GM23338 (cell line): ENCODE data around the gene CTNNA3. TPM values are rescaled to one million over a fixed set of nuclear protein-coding genes. Genes with fewer than 3 reads are reported as not detected.

Source experiments
- ATAC-seq: fragments of 200-7000 bp; cut with Tn5 transposase; 3 replicates; pipeline ENCODE4 v1.9.1; 2020
- DNase-seq: peaks from one replicate; pipeline ENCODE4 v3.0.0-alpha.2; 2015; ENCODE audit warnings: low spot score
- H2AFZ ChIP-seq: fragments of 200-600 bp; sonication (generic); 2 replicates; pipeline ENCODE4 v1.8.0; 2016; ENCODE audit warnings: antibody characterized with exemption, mild to moderate bottlenecking, moderate library complexity
- H3F3A ChIP-seq: fragments of 200-600 bp; sonication (generic); replicated peaks from 2 replicates; pipeline ENCODE4 v1.8.0; 2017; ENCODE audit warnings: antibody characterized with exemption, mixed run types, low read depth
- H3K27ac ChIP-seq: fragments of 200-600 bp; sonication (generic); 2 replicates; pipeline ENCODE4 v1.6.1; 2016; ENCODE audit warnings: low read depth
- H3K27me3 ChIP-seq: fragments of 200-600 bp; sonication (generic); 2 replicates; pipeline ENCODE4 v1.8.0; 2016; ENCODE audit warnings: mild to moderate bottlenecking, mixed run types, moderate library complexity; ENCODE audit not compliant: insufficient read depth
- H3K36me3 ChIP-seq: fragments of 200-600 bp; sonication (generic); 2 replicates; pipeline ENCODE4 v1.8.0; 2016; ENCODE audit warnings: mild to moderate bottlenecking; ENCODE audit not compliant: insufficient read depth
- H3K4me1 ChIP-seq: fragments of 200-600 bp; sonication (generic); 2 replicates; pipeline ENCODE4 v1.8.0; 2016; ENCODE audit warnings: mild to moderate bottlenecking, moderate library complexity; ENCODE audit not compliant: insufficient read depth
- H3K4me2 ChIP-seq: fragments of 200-600 bp; sonication (generic); 2 replicates; pipeline ENCODE4 v1.7.1; 2017; ENCODE audit warnings: mixed run types
- H3K4me3 ChIP-seq: fragments of 200-600 bp; sonication (generic); 2 replicates; pipeline ENCODE4 v1.6.1; 2016; ENCODE audit warnings: mixed run types
- H3K79me2 ChIP-seq: fragments of 200-600 bp; sonication (generic); replicated peaks from 2 replicates; pipeline ENCODE4 v1.8.0; 2017; ENCODE audit warnings: mild to moderate bottlenecking; ENCODE audit not compliant: insufficient read depth
- H3K9me2 ChIP-seq: fragments of 200-600 bp; sonication (generic); 2 replicates; pipeline ENCODE4 v1.8.0; 2017; ENCODE audit not compliant: insufficient read depth
- H4K20me1 ChIP-seq: fragments of 200-600 bp; sonication (generic); replicated peaks from 2 replicates; pipeline ENCODE4 v1.8.0; 2017; ENCODE audit warnings: mild to moderate bottlenecking; ENCODE audit not compliant: insufficient read depth
- H3K27ac Mint-ChIP-seq: 2 replicates; pipeline ENCODE4 v1.8.0; 2020; ENCODE audit warnings: inconsistent platforms, mild to moderate bottlenecking, moderate library complexity, mixed read lengths
- H3K27me3 Mint-ChIP-seq: 3 replicates; pipeline ENCODE4 v1.8.0; 2022; ENCODE audit warnings: low read depth, mild to moderate bottlenecking, moderate library complexity, mixed read lengths, inconsistent platforms; ENCODE audit not compliant: insufficient read depth, poor library complexity
- H3K36me3 Mint-ChIP-seq: 3 replicates; pipeline ENCODE4 v1.8.0; 2021; ENCODE audit warnings: low read depth, mild to moderate bottlenecking, inconsistent platforms, moderate library complexity, mixed read lengths
- H3K4me1 Mint-ChIP-seq: 3 replicates; pipeline ENCODE4 v1.8.0; 2020; ENCODE audit warnings: mild to moderate bottlenecking, inconsistent platforms, mixed read lengths
- H3K4me3 Mint-ChIP-seq: 3 replicates; pipeline ENCODE4 v1.8.0; 2021; ENCODE audit warnings: moderate library complexity, mild to moderate bottlenecking, inconsistent platforms, mixed read lengths
- H3K9me3 Mint-ChIP-seq: 3 replicates; pipeline ENCODE4 v1.8.0; 2020; ENCODE audit warnings: moderate library complexity, mild to moderate bottlenecking, inconsistent platforms, mixed read lengths
- EZH2 ChIP-seq: fragments of 200-600 bp; sonication (generic); IDR thresholded peaks from one replicate; pipeline ENCODE4 v1.8.0; 2017; ENCODE audit warnings: antibody characterized with exemption, mild to moderate bottlenecking, low read depth; ENCODE audit not compliant: unreplicated experiment
- EZH2phosphoT487 ChIP-seq: fragments of 200-600 bp; sonication (generic); IDR thresholded peaks from one replicate; pipeline ENCODE4 v1.8.1; 2018; ENCODE audit warnings: antibody characterized with exemption; ENCODE audit not compliant: unreplicated experiment
- JUNB ChIP-seq: IDR thresholded peaks from one replicate; pipeline ENCODE4 v1.6.1; 2016; ENCODE audit warnings: antibody characterized with exemption; ENCODE audit not compliant: unreplicated experiment
- POLR2AphosphoS5 ChIP-seq: IDR thresholded peaks from 2 replicates; pipeline ENCODE4 v1.6.1; 2016; ENCODE audit warnings: antibody characterized with exemption, low read depth
- STAT1 ChIP-seq: IDR thresholded peaks from one replicate; pipeline ENCODE4 v1.6.1; 2016; ENCODE audit warnings: antibody characterized with exemption; ENCODE audit not compliant: unreplicated experiment
- polyA plus RNA-seq: library from polyadenylated mRNA; unstranded; fragments of >200 nt; fragmentation: Nextera tagmentation; extraction: Ambion mirVana; gene quantifications from 2 replicates; pipeline ENCODE4 v1.2.1, GENCODE V29; 2016
- total RNA-seq: library from RNA; depleted of rRNA; stranded (reverse); fragments of >200 nt; shearing (Covaris generic); gene quantifications from 2 replicates; pipeline ENCODE4 v1.2.3, GENCODE V29; 2014
- TF ChIP-seq, protein P1 (sequence below): IDR thresholded peaks from 2 replicates; pipeline ENCODE4 v1.6.1; 2016; ENCODE audit warnings: antibody characterized with exemption
- TF ChIP-seq, protein P2 (sequence below), 2 experiments: fragments of 200-600 bp in 1 of 2; sonication (generic) in 1 of 2; conservative IDR thresholded peaks; 2 replicates each; pipeline versions ENCODE4 v1.5.1 to v1.6.1; 2016 to 2017; ENCODE audit warnings: antibody characterized with exemption in 2 of 2, low read depth in 2 of 2, mild to moderate bottlenecking in 2 of 2, moderate library complexity in 1 of 2
- TF ChIP-seq, protein P3 (sequence below): fragments of 250-450 bp; sonication (Bioruptor Pico); IDR thresholded peaks from 2 replicates; pipeline ENCODE4 v1.5.0; 2020; ENCODE audit warnings: mild to moderate bottlenecking, moderate library complexity

The CTNNA3 gene
- total and polyA plus RNA-seq, 2 experiments from 2014 or later: 0.71 to 3.3 TPM

DNA sequence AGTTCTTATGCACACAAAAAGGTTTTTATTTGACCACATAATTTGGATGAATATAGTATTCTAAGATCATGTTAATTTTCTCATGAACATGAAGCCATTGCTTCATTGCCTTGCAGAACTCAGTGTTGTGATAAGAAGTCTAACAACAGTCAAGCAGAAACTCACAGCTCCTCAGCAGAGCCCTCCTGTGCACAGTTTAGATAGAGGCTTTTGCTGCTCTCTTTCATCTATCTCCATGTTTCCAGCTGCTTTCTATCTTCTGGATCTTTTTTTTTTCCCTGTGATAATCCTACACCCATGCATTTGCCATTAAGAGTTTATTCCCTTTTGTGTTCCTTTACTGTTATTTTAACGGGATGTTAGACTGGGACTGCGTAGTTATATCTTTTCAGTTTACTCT lies 1327.8 kb downstream of the CTNNA3 start:
- TF ChIP-seq, protein P1, sequence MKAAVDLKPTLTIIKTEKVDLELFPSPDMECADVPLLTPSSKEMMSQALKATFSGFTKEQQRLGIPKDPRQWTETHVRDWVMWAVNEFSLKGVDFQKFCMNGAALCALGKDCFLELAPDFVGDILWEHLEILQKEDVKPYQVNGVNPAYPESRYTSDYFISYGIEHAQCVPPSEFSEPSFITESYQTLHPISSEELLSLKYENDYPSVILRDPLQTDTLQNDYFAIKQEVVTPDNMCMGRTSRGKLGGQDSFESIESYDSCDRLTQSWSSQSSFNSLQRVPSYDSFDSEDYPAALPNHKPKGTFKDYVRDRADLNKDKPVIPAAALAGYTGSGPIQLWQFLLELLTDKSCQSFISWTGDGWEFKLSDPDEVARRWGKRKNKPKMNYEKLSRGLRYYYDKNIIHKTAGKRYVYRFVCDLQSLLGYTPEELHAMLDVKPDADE: no peak
- Histone ChIP-seq H3K4me2 (no peak overlapping the region), H2AFZ (no peak overlapping the region), H3K4me1 (no peaks in the 10 kb centered on the region), H3K36me3 (no peaks in the 10 kb centered on the region), H3K27ac (no peak overlapping the region), H3K27me3 (no peaks in the 10 kb centered on the region), H3F3A (no peaks in the 10 kb centered on the region), H3K79me2 (no peaks in the 10 kb centered on the region), H3K4me3 (no peak overlapping the region), H4K20me1 (no peaks in the 10 kb centered on the region), H3K9me2 (no peaks in the 10 kb centered on the region)
- no peaks in the 10 kb centered on the region for H3K9me3 Mint-ChIP-seq
- H3K27ac Mint-ChIP-seq: no peak overlapping the region
- H3K4me3 Mint-ChIP-seq: no peak overlapping the region
- no peaks in the 10 kb centered on the region for H3K27me3 Mint-ChIP-seq
- ATAC-seq: no peak
- no peak for DNase-seq
- peaks cover 4% of the 10 kb centered on the region; the same call in 1 of the 3 replicates for H3K4me1 Mint-ChIP-seq
- no peaks in the 10 kb centered on the region for H3K36me3 Mint-ChIP-seq

DNA sequence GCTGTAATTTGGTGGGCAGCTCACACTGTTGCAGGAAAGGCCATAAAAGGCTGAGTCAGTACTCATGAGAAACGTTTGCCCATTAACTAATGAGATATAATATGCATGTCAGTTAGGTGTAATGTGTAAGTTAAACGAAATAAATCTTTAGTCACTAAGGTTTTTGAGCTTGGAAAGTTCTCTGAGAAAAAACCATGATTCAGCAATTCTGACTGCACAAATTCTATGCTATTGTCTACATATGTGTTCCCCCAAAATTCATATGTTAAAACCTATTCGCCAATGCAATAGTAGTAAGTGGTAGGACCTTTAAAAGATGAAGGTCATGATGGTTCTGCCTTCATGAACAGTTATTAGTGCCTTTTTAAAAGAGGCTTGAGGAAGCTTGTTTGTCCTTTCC lies 1329.8 kb downstream of the CTNNA3 start:
- Histone ChIP-seq H3K9me2 (no peaks in the 10 kb centered on the region), H3K4me2 (no peak overlapping the region), H3K79me2 (no peaks in the 10 kb centered on the region), H3K4me3 (no peak overlapping the region), H3F3A (no peaks in the 10 kb centered on the region), H3K4me1 (no peaks in the 10 kb centered on the region), H2AFZ (no peak overlapping the region; the same call in 1 of the 2 replicates), H3K36me3 (no peaks in the 10 kb centered on the region), H3K27me3 (no peaks in the 10 kb centered on the region), H4K20me1 (no peaks in the 10 kb centered on the region), H3K27ac (no peak overlapping the region)
- no peak for DNase-seq
- Mint-ChIP-seq H3K36me3 (no peaks in the 10 kb centered on the region), H3K27me3 (peaks cover 4% of the 10 kb centered on the region), H3K4me1 (no peaks in the 10 kb centered on the region), H3K9me3 (no peaks in the 10 kb centered on the region), H3K27ac (peak overlapping the region; percentile 21), H3K4me3 (no peak overlapping the region)
- no peak for ATAC-seq
- TF ChIP-seq EZH2: no peak
- TF ChIP-seq EZH2phosphoT487: no peak
- no peak for TF ChIP-seq POLR2AphosphoS5
- TF ChIP-seq, protein P2, sequence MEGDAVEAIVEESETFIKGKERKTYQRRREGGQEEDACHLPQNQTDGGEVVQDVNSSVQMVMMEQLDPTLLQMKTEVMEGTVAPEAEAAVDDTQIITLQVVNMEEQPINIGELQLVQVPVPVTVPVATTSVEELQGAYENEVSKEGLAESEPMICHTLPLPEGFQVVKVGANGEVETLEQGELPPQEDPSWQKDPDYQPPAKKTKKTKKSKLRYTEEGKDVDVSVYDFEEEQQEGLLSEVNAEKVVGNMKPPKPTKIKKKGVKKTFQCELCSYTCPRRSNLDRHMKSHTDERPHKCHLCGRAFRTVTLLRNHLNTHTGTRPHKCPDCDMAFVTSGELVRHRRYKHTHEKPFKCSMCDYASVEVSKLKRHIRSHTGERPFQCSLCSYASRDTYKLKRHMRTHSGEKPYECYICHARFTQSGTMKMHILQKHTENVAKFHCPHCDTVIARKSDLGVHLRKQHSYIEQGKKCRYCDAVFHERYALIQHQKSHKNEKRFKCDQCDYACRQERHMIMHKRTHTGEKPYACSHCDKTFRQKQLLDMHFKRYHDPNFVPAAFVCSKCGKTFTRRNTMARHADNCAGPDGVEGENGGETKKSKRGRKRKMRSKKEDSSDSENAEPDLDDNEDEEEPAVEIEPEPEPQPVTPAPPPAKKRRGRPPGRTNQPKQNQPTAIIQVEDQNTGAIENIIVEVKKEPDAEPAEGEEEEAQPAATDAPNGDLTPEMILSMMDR (conservative IDR thresholded peaks at IDR 0.05; ENCODE audit: low read depth in 2 of 2): no peak
- TF ChIP-seq, protein P1: no peak
- TF ChIP-seq, protein P3, sequence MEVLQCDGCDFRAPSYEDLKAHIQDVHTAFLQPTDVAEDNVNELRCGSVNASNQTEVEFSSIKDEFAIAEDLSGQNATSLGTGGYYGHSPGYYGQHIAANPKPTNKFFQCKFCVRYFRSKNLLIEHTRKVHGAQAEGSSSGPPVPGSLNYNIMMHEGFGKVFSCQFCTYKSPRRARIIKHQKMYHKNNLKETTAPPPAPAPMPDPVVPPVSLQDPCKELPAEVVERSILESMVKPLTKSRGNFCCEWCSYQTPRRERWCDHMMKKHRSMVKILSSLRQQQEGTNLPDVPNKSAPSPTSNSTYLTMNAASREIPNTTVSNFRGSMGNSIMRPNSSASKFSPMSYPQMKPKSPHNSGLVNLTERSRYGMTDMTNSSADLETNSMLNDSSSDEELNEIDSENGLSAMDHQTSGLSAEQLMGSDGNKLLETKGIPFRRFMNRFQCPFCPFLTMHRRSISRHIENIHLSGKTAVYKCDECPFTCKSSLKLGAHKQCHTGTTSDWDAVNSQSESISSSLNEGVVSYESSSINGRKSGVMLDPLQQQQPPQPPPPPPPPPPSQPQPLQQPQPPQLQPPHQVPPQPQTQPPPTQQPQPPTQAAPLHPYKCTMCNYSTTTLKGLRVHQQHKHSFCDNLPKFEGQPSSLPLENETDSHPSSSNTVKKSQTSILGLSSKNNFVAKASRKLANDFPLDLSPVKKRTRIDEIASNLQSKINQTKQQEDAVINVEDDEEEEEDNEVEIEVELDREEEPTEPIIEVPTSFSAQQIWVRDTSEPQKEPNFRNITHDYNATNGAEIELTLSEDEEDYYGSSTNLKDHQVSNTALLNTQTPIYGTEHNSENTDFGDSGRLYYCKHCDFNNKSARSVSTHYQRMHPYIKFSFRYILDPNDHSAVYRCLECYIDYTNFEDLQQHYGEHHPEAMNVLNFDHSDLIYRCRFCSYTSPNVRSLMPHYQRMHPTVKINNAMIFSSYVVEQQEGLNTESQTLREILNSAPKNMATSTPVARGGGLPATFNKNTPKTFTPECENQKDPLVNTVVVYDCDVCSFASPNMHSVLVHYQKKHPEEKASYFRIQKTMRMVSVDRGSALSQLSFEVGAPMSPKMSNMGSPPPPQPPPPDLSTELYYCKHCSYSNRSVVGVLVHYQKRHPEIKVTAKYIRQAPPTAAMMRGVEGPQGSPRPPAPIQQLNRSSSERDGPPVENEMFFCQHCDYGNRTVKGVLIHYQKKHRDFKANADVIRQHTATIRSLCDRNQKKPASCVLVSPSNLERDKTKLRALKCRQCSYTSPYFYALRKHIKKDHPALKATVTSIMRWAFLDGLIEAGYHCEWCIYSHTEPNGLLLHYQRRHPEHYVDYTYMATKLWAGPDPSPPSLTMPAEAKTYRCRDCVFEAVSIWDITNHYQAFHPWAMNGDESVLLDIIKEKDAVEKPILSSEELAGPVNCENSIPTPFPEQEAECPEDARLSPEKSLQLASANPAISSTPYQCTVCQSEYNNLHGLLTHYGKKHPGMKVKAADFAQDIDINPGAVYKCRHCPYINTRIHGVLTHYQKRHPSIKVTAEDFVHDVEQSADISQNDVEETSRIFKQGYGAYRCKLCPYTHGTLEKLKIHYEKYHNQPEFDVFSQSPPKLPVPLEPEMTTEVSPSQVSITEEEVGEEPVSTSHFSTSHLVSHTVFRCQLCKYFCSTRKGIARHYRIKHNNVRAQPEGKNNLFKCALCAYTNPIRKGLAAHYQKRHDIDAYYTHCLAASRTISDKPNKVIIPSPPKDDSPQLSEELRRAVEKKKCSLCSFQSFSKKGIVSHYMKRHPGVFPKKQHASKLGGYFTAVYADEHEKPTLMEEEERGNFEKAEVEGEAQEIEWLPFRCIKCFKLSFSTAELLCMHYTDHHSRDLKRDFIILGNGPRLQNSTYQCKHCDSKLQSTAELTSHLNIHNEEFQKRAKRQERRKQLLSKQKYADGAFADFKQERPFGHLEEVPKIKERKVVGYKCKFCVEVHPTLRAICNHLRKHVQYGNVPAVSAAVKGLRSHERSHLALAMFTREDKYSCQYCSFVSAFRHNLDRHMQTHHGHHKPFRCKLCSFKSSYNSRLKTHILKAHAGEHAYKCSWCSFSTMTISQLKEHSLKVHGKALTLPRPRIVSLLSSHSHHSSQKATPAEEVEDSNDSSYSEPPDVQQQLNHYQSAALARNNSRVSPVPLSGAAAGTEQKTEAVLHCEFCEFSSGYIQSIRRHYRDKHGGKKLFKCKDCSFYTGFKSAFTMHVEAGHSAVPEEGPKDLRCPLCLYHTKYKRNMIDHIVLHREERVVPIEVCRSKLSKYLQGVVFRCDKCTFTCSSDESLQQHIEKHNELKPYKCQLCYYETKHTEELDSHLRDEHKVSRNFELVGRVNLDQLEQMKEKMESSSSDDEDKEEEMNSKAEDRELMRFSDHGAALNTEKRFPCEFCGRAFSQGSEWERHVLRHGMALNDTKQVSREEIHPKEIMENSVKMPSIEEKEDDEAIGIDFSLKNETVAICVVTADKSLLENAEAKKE (CRISPR knock-in tag): no peak
- no peak for TF ChIP-seq STAT1
- no peak for TF ChIP-seq JUNB
